Calu3 (cell line): Measurements from ENCODE around the gene MAP3K20. TPM values are rescaled to one million over a fixed set of nuclear protein-coding genes. Genes with fewer than 3 reads are reported as not detected.

Experiments used
- BruUV-seq: library from RNA; stranded (reverse); fragments of 400-500 nt; replicated peaks from 2 replicates; lab custom pipeline; 2021; lab: Mats Ljungman, UMichigan
- CTCF ChIA-PET: fragments of 300-600 bp; sonication (Branson Sonifier 250); formaldehyde crosslinking; loops from one replicate; lab custom pipeline; 2022; ENCODE audit warnings: antibody characterized with exemption; lab: Charles Lee
- DNase-seq: peaks from one replicate; pipeline ENCODE4 v3.0.0; 2022
- H3K27ac Mint-ChIP-seq: one replicate; pipeline ENCODE4 v1.8.0; 2022; ENCODE audit warnings: mixed read lengths; ENCODE audit not compliant: unreplicated experiment
- H3K27me3 Mint-ChIP-seq: one replicate; pipeline ENCODE4 v1.8.0; 2022; ENCODE audit warnings: mixed read lengths; ENCODE audit not compliant: unreplicated experiment
- H3K36me3 Mint-ChIP-seq: one replicate; pipeline ENCODE4 v1.8.0; 2022; ENCODE audit warnings: mild to moderate bottlenecking, moderate library complexity, mixed read lengths; ENCODE audit not compliant: insufficient read depth, unreplicated experiment
- H3K4me1 Mint-ChIP-seq: one replicate; pipeline ENCODE4 v1.8.0; 2022; ENCODE audit warnings: mild to moderate bottlenecking, low read depth, mixed read lengths; ENCODE audit not compliant: unreplicated experiment
- H3K4me3 Mint-ChIP-seq: one replicate; pipeline ENCODE4 v1.8.0; 2022; ENCODE audit warnings: mild to moderate bottlenecking, low read depth, moderate library complexity, mixed read lengths; ENCODE audit not compliant: unreplicated experiment
- H3K9me3 Mint-ChIP-seq: one replicate; pipeline ENCODE4 v1.8.0; 2022; ENCODE audit warnings: low read depth, mixed read lengths; ENCODE audit not compliant: unreplicated experiment
- intact Hi-C: fragments of 100-400 bp; cut with micrococcal nuclease; formaldehyde crosslinking; loops from one replicate; pipeline ENCODE4 v1.10.0; 2022; ENCODE audit not compliant: unreplicated experiment
- total RNA-seq: library from RNA; stranded (reverse); gene quantifications from 2 replicates; pipeline ENCODE4 v1.2.3, GENCODE V29; 2022
- TF ChIP-seq, protein P1 (sequence below): fragments of 200-600 bp; IDR thresholded peaks from one replicate; pipeline ENCODE4 v1.8.0; 2022; ENCODE audit warnings: antibody characterized with exemption; ENCODE audit not compliant: unreplicated experiment

Gene MAP3K20
- total RNA-seq, 1 experiment from 2014 or later = 37.0 TPM

DNA sequence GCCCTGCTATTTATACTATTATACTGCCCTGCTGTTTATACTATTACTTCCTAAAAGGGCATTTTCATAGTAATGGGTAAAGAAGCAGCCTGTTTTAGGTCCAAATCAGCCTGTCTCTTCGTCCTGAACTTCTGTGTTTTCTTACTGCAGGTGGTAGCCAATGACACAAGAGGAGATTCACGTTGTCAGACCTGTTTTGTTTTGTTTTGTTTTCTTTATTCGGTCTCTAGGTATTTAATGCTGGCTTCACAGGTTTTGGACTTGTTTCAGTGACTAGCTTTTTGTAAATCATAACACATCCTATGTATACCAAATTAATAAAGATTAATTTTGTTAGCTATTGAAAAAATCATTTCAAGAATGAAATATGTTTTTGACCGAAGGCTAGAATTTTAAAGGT, 116.4 kb downstream of the MAP3K20 start:
- peaks cover 14% of the 10 kb centered on the region for H3K36me3 Mint-ChIP-seq
- no peak for DNase-seq
- H3K4me1 Mint-ChIP-seq = peaks cover 24% of the 10 kb centered on the region
- no peak overlapping the region for H3K4me3 Mint-ChIP-seq
- BruUV-seq = no TSS peak
- CTCF ChIA-PET = no interaction called here
- H3K27me3 Mint-ChIP-seq = no peaks in the 10 kb centered on the region
- TF ChIP-seq, protein P1, sequence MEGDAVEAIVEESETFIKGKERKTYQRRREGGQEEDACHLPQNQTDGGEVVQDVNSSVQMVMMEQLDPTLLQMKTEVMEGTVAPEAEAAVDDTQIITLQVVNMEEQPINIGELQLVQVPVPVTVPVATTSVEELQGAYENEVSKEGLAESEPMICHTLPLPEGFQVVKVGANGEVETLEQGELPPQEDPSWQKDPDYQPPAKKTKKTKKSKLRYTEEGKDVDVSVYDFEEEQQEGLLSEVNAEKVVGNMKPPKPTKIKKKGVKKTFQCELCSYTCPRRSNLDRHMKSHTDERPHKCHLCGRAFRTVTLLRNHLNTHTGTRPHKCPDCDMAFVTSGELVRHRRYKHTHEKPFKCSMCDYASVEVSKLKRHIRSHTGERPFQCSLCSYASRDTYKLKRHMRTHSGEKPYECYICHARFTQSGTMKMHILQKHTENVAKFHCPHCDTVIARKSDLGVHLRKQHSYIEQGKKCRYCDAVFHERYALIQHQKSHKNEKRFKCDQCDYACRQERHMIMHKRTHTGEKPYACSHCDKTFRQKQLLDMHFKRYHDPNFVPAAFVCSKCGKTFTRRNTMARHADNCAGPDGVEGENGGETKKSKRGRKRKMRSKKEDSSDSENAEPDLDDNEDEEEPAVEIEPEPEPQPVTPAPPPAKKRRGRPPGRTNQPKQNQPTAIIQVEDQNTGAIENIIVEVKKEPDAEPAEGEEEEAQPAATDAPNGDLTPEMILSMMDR = no peak
- intact Hi-C loops = no loop called here
- no peaks in the 10 kb centered on the region for H3K9me3 Mint-ChIP-seq
- H3K27ac Mint-ChIP-seq = peak overlapping the region; percentile 10

DNA sequence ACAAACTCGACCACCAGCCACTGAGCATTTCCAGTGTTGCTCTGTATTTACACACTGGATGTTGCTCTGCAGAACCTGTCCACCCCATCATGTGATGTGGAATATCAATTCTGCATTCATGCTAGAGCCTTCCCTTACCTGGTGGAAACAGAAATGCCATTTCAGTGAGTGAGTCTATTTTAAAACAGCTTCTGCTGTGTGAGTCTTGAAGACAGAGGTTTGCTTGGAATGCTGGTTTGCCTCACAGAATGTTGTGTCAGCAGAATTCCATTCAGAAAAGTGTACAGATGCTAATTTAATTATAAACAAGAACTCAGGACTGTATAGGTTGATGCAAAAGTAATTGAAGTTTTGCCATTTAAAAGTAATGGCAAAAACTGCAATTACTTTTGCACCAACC, 118.3 kb downstream of the MAP3K20 start:
- Mint-ChIP-seq H3K36me3 (peaks cover 5% of the 10 kb centered on the region), H3K27ac (no peak overlapping the region), H3K4me3 (no peak overlapping the region), H3K4me1 (peaks cover 8% of the 10 kb centered on the region), H3K9me3 (no peaks in the 10 kb centered on the region), H3K27me3 (no peaks in the 10 kb centered on the region)
- TF ChIP-seq, protein P1 = no peak
- intact Hi-C loops = no loop called here
- no peak for DNase-seq
- no TSS peak for BruUV-seq
- CTCF ChIA-PET = no interaction called here

DNA sequence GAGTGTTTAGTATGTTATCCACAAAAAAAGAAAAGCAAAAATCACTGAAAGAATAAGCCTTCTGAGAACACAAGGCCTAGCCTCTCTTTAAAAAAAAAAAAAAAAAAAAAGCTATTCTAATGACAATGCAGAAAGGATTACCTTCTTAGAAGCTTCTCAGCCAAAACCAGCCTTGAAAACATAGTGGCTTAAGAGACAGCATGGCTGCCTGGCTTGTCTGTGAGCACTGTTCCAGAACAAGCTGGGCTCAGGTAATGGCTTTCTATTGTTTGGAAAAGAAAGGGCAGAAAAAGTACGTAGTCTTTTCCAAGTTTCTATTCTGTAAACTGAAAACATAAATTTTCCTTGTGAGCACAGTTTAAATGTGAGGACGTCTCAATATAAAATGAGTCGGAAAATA, 119.5 kb downstream of the MAP3K20 start:
- no peak overlapping the region for H3K4me3 Mint-ChIP-seq
- no peaks in the 10 kb centered on the region for H3K9me3 Mint-ChIP-seq
- no peak overlapping the region for H3K27ac Mint-ChIP-seq
- no peak for DNase-seq
- CTCF ChIA-PET = interaction anchor here (0.6 to 0.7 kb wide), 2 partner anchors 76 to 559 kb away, joined by 3 read pairs; no protein-coding TSS in a partner anchor
- intact Hi-C loops = no loop called here
- peaks cover 8% of the 10 kb centered on the region for H3K4me1 Mint-ChIP-seq
- TF ChIP-seq, protein P1 = no peak
- no peaks in the 10 kb centered on the region for H3K27me3 Mint-ChIP-seq
- H3K36me3 Mint-ChIP-seq = peaks cover 11% of the 10 kb centered on the region
- no TSS peak for BruUV-seq

DNA sequence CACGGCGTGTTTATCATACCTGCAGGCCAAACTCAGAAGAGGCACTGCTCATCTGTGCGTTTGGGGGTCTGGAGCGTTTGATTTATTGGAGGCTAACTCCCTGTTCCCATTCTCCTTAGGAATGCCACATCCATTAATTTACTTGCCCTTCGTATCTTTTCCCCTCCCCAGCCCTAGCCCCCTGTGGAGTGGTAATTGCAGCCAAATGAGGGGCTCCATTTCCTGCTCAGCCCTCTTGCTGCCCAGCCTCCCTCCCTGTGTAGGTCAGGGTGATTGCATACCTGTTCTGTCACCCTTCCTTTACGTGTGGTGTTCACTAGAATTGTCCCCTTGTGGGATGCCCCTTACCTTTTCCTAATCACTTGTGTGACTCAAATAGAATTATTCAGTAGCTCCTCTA, 120.4 kb downstream of the MAP3K20 start:
- Mint-ChIP-seq H3K9me3 (no peaks in the 10 kb centered on the region), H3K36me3 (peaks cover 11% of the 10 kb centered on the region), H3K27me3 (no peaks in the 10 kb centered on the region), H3K4me1 (peaks cover 8% of the 10 kb centered on the region), H3K27ac (no peak overlapping the region), H3K4me3 (no peak overlapping the region)
- TF ChIP-seq, protein P1 = no peak
- no peak for DNase-seq
- intact Hi-C loops = no loop called here
- BruUV-seq = no TSS peak
- CTCF ChIA-PET = no interaction called here
